HG02840 (cell line): ENCODE measurements around the gene PCSK2.

Source experiments
- ATAC-seq: cut with Tn5 transposase; IDR thresholded peaks from one replicate; pipeline ENCODE4 v1.9.1; 2021; ENCODE audit warnings: mild to moderate bottlenecking, moderate library complexity, moderate number of reproducible peaks; ENCODE audit not compliant: unreplicated experiment, low FRiP score

The PCSK2 gene

GRCh38 chr20:17390655-17391054 is 163.8 kb downstream of the PCSK2 start:
- ATAC-seq = no peak

- ATAC-seq = no peak
Observed at GRCh38 chr20:17391127-17391771, 164.4 kb downstream of the PCSK2 start.

- ATAC-seq = no peak
Observed at GRCh38 chr20:17394411-17394810, 167.6 kb downstream of the PCSK2 start.

GRCh38 chr20:17395729-17396128 is 168.9 kb downstream of the PCSK2 start:
- no peak for ATAC-seq

- no peak for ATAC-seq
Observed at GRCh38 chr20:17399303-17399985, 172.6 kb downstream of the PCSK2 start.

- ATAC-seq = no peak
Observed at GRCh38 chr20:17403461-17403860, 176.6 kb downstream of the PCSK2 start.

- no peak for ATAC-seq
Observed at GRCh38 chr20:17406051-17406590, 179.3 kb downstream of the PCSK2 start.

- ATAC-seq = no peak
Observed at GRCh38 chr20:17407550-17407949, 180.7 kb downstream of the PCSK2 start.

- ATAC-seq = no peak
Observed at GRCh38 chr20:17417225-17417624, 190.4 kb downstream of the PCSK2 start.

- no peak for ATAC-seq
Observed at GRCh38 chr20:17418737-17419136, 191.9 kb downstream of the PCSK2 start.

- no peak for ATAC-seq
Observed at GRCh38 chr20:17419479-17420041, 192.7 kb downstream of the PCSK2 start.

- ATAC-seq = no peak
Observed at GRCh38 chr20:17421493-17421892, 194.7 kb downstream of the PCSK2 start.

- ATAC-seq = no peak
Observed at GRCh38 chr20:17423782-17424181, 196.9 kb downstream of the PCSK2 start.

GRCh38 chr20:17427638-17428037 is 200.8 kb downstream of the PCSK2 start:
- ATAC-seq = no peak

- no peak for ATAC-seq
Observed at GRCh38 chr20:17430125-17430950, 203.5 kb downstream of the PCSK2 start.

GRCh38 chr20:17431621-17432364 is 205.0 kb downstream of the PCSK2 start:
- ATAC-seq = no peak

GRCh38 chr20:17436664-17437063 is 209.8 kb downstream of the PCSK2 start:
- no peak for ATAC-seq

- no peak for ATAC-seq
Observed at GRCh38 chr20:17437251-17437650, 210.4 kb downstream of the PCSK2 start.

- no peak for ATAC-seq
Observed at GRCh38 chr20:17438436-17439039, 211.7 kb downstream of the PCSK2 start.
